KBM-7 (cell line): ENCODE measurements around the gene IRX4.

Experiments
- DNase-seq: peaks from one replicate; pipeline ENCODE4 v3.0.0-alpha.2; 2015
- in situ Hi-C: fragments of 300-500 bp; cut with MboI; formaldehyde crosslinking; loops from 2 replicates; pipeline ENCODE4 v1.14.3; 2020; ENCODE audit warnings: low sequenced_read_pairs, low pct_unique_long_range_greater_than_20kb, mixed read lengths

Gene IRX4

DNA sequence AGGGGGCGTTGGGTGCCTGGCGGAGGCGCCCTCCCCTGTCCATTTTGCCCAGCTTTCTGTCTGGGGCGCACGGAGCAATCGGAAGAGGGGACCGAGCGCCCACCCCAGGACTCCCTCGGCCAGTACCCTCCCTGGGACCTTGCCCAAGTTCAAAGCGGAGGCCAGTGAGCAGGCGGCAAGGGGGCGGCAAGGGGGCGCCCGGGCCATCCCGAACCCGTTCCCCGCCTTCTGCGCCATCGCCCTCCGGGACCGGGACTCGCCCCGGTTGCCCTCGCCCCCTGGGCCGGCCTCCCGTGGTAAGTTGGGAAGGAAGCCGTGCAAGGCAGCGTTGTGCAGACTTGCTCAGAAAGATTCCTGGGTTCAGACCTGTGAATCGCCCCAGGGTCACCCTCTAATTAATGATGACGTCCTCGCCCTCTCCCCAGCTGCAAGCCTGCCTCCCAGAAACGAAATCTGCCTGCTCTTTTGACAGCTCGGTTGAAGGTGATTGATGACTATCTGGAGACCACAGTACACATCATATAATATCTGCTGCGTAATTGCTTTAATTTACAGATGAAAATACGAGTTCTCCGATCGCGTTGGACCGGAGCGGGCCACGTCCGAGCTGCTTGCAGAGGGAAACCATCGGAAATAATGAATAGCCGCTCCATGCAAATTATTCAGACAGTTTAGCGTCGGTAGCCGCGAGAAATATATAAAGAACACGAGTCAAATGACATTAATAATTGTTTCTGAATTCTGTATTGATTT lies 1.4 kb upstream of the IRX4 start:
- in situ Hi-C loops = no loop called here

DNA sequence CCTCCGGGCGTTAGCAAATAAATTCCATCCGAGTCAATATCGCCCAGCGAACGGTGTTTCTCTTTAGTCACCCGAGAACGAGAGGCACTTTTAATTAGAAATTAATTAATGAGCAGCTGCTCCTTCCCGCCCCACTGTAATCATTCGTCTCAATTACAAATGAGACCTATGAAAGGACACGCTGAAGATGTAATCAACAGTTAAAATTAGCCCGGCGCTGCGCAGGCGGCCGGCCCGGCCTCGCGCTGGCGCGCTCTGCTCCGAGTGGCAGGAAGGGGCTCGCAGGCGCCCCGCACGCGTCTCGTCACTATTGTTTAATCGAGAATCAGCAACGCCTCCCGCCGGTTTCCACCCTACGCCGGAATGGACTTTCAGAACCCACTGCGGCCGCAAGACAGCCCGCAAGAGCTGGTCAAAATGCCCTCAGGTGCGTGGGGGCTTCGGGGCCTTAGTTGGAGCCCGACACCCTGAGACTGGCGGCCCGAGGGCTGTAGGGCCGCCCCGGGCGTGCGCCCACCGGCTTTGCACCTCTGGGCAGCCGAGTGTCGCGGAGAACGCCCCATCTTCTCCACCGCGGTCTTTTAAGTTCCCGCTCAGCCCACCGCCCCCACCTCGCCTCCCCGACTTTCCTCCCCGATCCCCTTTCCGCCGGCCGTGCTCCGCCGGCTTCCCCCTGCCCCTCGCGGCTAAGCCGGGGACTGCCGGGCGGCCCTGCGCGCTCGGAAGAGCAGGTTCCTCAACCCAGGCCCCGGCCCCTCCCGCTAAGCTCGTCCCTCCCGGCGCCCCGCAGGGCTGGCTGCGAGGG lies 597 bp upstream of the IRX4 start:
- in situ Hi-C loops = no loop called here
- no peak for DNase-seq

More for the DNA sequence above, 1.4 kb upstream of the IRX4 start:
- no peak for DNase-seq

- no peak for DNase-seq
- in situ Hi-C loops = no loop called here
Observed at GRCh38 chr5:1881731-1882336, 891 bp downstream of the IRX4 start.

DNA sequence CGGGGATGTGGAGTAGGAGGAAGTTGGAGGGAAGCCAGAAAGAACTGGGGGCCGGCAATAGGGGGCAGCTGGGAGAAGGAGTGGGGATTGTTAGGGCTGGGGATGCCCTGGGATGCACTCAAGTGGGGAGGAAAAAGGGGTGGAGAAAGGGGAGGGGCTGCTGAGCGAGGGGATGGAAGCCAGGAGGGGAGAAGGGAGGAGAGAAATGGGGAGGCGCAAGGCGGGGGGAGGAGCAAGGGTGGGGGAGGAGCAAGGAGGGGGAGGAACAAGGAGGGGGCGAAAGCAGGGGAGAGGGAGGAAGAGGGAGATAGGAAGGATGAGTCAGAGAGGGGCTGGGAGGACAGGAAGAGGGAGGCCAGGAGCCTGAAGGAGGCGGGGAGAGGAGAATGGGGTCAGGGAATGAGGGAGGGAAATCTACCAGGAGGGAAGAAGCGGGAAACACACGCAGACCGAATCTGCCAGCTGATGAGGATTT lies 1.6 kb downstream of the IRX4 start:
- DNase-seq = no peak
- in situ Hi-C loops = no loop called here

- in situ Hi-C loops = no loop called here
- no peak for DNase-seq
Observed at GRCh38 chr5:1880377-1881025, 2.2 kb downstream of the IRX4 start.

GRCh38 chr5:1879292-1880263 lies 3.1 kb downstream of the IRX4 start:
- no peak for DNase-seq
- in situ Hi-C loops = no loop called here

- in situ Hi-C loops = no loop called here
- DNase-seq = no peak
Observed at GRCh38 chr5:1878050-1878849, 4.5 kb downstream of the IRX4 start.

DNA sequence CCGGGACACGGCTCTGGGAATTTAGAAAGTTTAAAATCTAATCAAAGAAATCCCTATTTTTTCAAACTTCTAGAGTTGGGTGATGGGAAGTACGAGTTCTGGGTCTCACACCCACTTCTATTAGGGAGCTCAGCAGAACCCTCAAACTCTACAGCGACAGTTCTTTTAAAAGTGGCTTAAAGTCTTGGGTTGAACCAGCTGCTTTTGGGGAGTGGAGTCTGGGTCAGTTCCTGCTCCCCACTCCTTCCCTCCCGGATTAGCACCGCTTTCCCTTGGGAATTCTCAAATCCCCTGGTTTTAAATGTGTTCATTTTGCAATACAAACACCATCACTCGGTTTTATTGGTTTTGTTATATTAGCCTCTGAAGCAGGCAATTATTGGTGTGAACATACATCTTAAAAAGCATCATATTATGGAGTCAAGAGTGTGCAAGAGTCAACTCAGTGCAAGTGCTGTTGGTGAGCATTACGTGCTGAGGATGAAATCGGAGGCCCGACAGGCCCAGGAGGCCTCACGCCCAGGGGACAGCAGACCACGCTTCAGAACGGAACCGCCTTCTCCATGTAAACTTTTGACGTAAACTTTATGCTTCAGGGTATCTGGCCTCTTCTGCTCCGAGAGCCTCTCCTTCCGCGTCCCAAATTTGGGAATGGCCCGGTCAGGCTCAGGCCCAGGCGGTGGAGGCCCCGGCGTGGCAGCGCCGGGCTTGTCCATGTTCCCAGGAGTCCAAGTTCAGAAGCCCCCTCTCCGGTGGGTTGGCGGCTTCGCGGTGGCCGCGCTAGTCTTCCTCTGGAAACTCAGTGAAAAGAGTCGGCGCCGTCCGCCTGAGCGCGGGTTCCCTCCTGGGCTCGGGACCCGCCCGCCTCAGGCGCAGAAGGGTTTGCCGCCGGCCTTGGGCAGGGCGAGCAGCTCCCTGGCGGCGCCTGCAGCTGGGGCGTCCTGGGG lies 5.3 kb downstream of the IRX4 start:
- DNase-seq = no peak
- in situ Hi-C loops = no loop called here

DNA sequence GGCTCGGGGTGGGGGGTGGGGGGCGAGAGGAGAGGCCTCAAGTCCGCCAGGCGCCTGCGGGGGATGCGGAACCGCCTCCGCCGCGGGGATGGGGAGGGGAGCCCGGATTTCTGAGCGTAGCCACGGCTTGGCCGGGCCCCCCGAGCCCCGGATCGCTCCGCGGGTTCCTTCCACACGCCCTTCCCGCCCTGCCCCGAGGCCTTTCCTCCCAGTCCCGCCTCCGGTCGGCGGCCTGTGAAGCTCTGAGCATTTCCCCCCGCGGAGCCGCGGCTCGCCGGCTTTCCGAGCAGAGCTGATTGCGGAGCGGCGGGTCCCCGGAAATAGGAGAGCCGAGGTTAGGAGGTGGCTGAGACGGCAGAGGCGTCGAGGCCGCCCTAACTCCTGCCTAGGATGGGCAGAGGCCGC lies 6.1 kb downstream of the IRX4 start:
- no peak for DNase-seq
- in situ Hi-C loops = no loop called here

- DNase-seq = no peak
- in situ Hi-C loops = no loop called here
Observed at GRCh38 chr5:1875843-1876659, 6.7 kb downstream of the IRX4 start.

GRCh38 chr5:1875281-1875842 lies 7.4 kb downstream of the IRX4 start:
- no peak for DNase-seq
- in situ Hi-C loops = no loop called here

GRCh38 chr5:1874771-1875220 lies 7.9 kb downstream of the IRX4 start:
- in situ Hi-C loops = no loop called here

GRCh38 chr5:1874348-1874747 lies 8.4 kb downstream of the IRX4 start:
- DNase-seq = no peak
- in situ Hi-C loops = no loop called here

More at GRCh38 chr5:1874771-1875220, 7.9 kb downstream of the IRX4 start:
- DNase-seq = no peak

DNA sequence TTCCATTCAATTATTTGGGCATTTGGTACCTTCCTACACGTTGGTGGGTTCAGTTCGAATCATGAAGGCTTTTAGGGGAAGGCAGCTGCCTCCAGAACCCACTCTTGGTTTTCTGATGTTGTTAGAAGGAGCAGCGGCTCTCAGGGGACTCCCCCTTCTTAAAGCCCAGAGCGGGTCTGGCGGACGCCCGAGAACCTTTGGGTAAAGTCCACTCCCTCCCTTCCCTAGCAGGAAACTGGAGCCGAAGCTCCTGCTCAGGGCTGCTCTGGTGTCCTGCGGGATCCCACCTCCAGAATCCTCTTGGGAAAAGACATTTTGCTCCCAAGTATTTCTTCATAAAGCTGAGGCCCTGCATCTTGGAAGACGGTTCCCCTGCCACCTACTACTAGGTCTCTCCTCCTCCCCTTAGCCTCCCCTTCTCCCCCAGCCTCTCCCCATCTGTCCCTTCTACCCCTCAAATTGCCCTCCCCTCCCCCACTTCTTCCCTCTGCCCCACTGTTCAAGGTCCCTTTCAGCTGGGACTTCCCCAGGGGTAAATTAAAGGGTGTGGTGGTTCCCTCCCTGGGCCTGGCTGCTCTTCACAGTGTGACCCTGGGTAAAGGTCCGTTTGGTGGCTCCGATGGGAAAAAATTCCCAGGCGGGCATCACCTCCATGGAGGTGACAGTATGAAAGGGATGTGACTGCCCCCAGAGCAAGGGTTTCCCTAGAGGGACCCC lies 9.3 kb downstream of the IRX4 start:
- DNase-seq = no peak

GRCh38 chr5:1871441-1871840 lies 11.3 kb downstream of the IRX4 start:
- DNase-seq = no peak
- in situ Hi-C loops = no loop called here

More for the DNA sequence above, 9.3 kb downstream of the IRX4 start:
- in situ Hi-C loops = no loop called here
